Loucy (cell line): Measurements from ENCODE around the gene SATL1.

Experiments used
- H2AFZ ChIP-seq: fragments of 200-600 bp; sonication (generic); 2 replicates; pipeline ENCODE4 v1.6.0; 2016; ENCODE audit warnings: antibody characterized with exemption, mild to moderate bottlenecking, low read length, moderate library complexity
- H3F3A ChIP-seq: fragments of 200-600 bp; 2 replicates; pipeline ENCODE4 v1.6.0; 2016; ENCODE audit warnings: antibody characterized with exemption, low read depth, mild to moderate bottlenecking
- H3K27me3 ChIP-seq: fragments of 200-600 bp; sonication (generic); 2 replicates; pipeline ENCODE4 v1.6.1; 2014; ENCODE audit warnings: low read length, mild to moderate bottlenecking; ENCODE audit not compliant: insufficient read depth, poor library complexity, severe bottlenecking
- H3K36me3 ChIP-seq: fragments of 200-600 bp; sonication (generic); 2 replicates; pipeline ENCODE4 v1.6.1; 2016; ENCODE audit warnings: low read length; ENCODE audit not compliant: insufficient read depth
- H3K4me1 ChIP-seq: fragments of 200-600 bp; sonication (generic); 2 replicates; pipeline ENCODE4 v1.5.1; 2014; ENCODE audit warnings: low read length, mild to moderate bottlenecking; ENCODE audit not compliant: insufficient read depth, poor library complexity, severe bottlenecking
- H3K4me2 ChIP-seq: fragments of 200-600 bp; sonication (generic); 2 replicates; pipeline ENCODE4 v1.6.0; 2014; ENCODE audit warnings: antibody characterized with exemption, low read length, low read depth, mild to moderate bottlenecking; ENCODE audit not compliant: poor library complexity, severe bottlenecking
- H3K4me3 ChIP-seq: fragments of 200-600 bp; sonication (generic); 2 replicates; pipeline ENCODE4 v1.5.1; 2014; ENCODE audit warnings: low read length, mild to moderate bottlenecking, mixed read lengths; ENCODE audit not compliant: poor library complexity, severe bottlenecking
- H3K79me2 ChIP-seq: fragments of 200-600 bp; sonication (generic); 2 replicates; pipeline ENCODE4 v1.6.1; 2014; ENCODE audit warnings: low read length; ENCODE audit not compliant: insufficient read depth
- H3K9ac ChIP-seq: fragments of 200-600 bp; sonication (generic); 2 replicates; pipeline ENCODE4 v1.6.0; 2014; ENCODE audit warnings: mild to moderate bottlenecking, low read depth, low read length, moderate library complexity; ENCODE audit not compliant: poor library complexity, severe bottlenecking
- H3K9me2 ChIP-seq: fragments of 200-600 bp; sonication (generic); replicated peaks from 2 replicates; pipeline ENCODE4 v1.6.1; 2016; ENCODE audit warnings: low read depth, low read length, mixed read lengths
- H3K9me3 ChIP-seq: fragments of 200-600 bp; sonication (generic); 2 replicates; pipeline ENCODE4 v1.6.1; 2014; ENCODE audit warnings: mild to moderate bottlenecking, antibody characterized with exemption, low read length, low read depth; ENCODE audit not compliant: insufficient read depth
- H4K20me1 ChIP-seq: fragments of 200-600 bp; sonication (generic); 2 replicates; pipeline ENCODE4 v1.6.0; 2014; ENCODE audit warnings: antibody characterized with exemption, low read length, mild to moderate bottlenecking; ENCODE audit not compliant: insufficient read depth, poor library complexity, severe bottlenecking
- CTCF ChIP-seq: fragments of 200-600 bp; sonication (generic); conservative IDR thresholded peaks from 2 replicates; pipeline ENCODE4 v1.5.1; 2014; ENCODE audit warnings: mild to moderate bottlenecking, antibody characterized with exemption, low read length
- EZH2phosphoT487 ChIP-seq: fragments of 200-600 bp; IDR thresholded peaks from 2 replicates; pipeline ENCODE4 v1.6.1; 2018; ENCODE audit warnings: antibody characterized with exemption, mild to moderate bottlenecking, moderate library complexity, borderline replicate concordance

SATL1 gene

DNA sequence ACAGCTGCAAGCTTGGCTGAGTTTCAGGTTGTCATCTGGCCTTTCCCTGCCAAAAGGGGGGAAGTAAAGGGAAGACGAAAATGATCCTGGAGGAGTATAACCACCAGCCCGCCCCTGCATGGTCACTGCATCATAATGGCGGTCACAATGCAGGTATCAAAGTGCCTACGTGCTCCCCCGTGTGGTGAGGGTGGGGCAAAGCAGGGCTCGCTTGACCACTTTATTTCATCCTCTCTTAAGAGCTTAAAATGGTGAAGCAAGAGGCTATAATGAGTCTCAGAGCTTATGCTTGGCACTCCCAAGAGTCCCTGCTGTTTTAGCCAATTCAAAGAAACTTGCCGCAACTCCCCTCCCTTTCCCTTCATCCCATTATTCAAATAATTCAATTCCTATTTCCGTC, 134.3 kb downstream of the SATL1 start:
- Histone ChIP-seq H3K4me2 (no peak overlapping the region), H3K79me2 (no peaks in the 10 kb centered on the region), H3K36me3 (no peaks in the 10 kb centered on the region), H2AFZ (no peak overlapping the region), H3K9me2 (no peaks in the 10 kb centered on the region), H3K27me3 (no peaks in the 10 kb centered on the region), H3K9me3 (no peaks in the 10 kb centered on the region), H3K9ac (no peak overlapping the region), H3K4me3 (no peak overlapping the region), H3K4me1 (no peaks in the 10 kb centered on the region), H3F3A (no peaks in the 10 kb centered on the region), H4K20me1 (no peaks in the 10 kb centered on the region)
- peak; percentile 51 for TF ChIP-seq CTCF
- no peak for TF ChIP-seq EZH2phosphoT487

- H3K9me2 ChIP-seq: no peaks in the 10 kb centered on the region
- no peak overlapping the region for H3K4me3 ChIP-seq
- no peaks in the 10 kb centered on the region for H3K36me3 ChIP-seq
- H2AFZ ChIP-seq: no peak overlapping the region
- no peaks in the 10 kb centered on the region for H3K4me1 ChIP-seq
- no peaks in the 10 kb centered on the region for H4K20me1 ChIP-seq
- TF ChIP-seq CTCF (no peak), EZH2phosphoT487 (no peak)
- H3K9ac ChIP-seq: no peak overlapping the region
- H3K9me3 ChIP-seq: no peaks in the 10 kb centered on the region
- no peak overlapping the region for H3K4me2 ChIP-seq
- no peaks in the 10 kb centered on the region for H3K27me3 ChIP-seq
- no peaks in the 10 kb centered on the region for H3F3A ChIP-seq
- H3K79me2 ChIP-seq: no peaks in the 10 kb centered on the region
Observed at GRCh38 chrX:85108165-85108564, 135.4 kb downstream of the SATL1 start.

DNA sequence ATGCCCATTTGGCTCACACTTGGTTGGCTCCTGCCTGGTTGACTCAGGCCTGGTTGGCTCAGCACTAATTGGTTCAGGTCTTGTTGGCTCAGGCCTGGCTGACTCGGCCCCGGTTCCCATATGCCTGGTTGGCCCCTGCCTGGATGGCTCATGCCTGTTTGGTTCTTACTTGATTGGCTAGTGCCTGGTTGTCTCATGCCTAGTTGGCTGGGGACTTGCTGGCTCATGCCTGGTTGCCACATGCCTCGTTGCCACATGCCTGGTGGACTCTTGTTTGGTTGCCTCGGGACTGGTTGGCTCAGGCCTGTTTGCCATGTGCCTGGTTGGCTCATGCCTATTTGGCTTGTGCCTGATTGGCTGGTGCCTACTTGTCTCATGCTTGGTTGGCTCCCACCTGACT, 136.2 kb downstream of the SATL1 start:
- Histone ChIP-seq H3K9me3 (no peaks in the 10 kb centered on the region), H3K36me3 (no peaks in the 10 kb centered on the region), H3K4me2 (no peak overlapping the region), H3K4me3 (no peak overlapping the region), H3K79me2 (no peaks in the 10 kb centered on the region), H3F3A (no peaks in the 10 kb centered on the region), H3K9ac (no peak overlapping the region), H3K9me2 (no peaks in the 10 kb centered on the region), H3K27me3 (no peaks in the 10 kb centered on the region), H4K20me1 (no peaks in the 10 kb centered on the region), H2AFZ (no peak overlapping the region), H3K4me1 (no peaks in the 10 kb centered on the region)
- TF ChIP-seq EZH2phosphoT487: no peak
- TF ChIP-seq CTCF: no peak
